Left lung (tissue), 10 donors: ENCODE data around the gene RARS2. TPM values are rescaled to one million over a fixed set of nuclear protein-coding genes. Genes with fewer than 3 reads are reported as not detected.
A peak's percentile ranks its signal among the peaks of the same experiment; 100 is the strongest.

Experiments used
- ATAC-seq: fragments of 200-7000 bp; cut with Tn5 transposase; one replicate; pipeline ENCODE4 v1.9.1; 2020; ENCODE audit warnings: moderate library complexity
- DNase-seq, 4 donors: peaks; one replicate each; pipeline ENCODE4 v3.0.0-alpha.2; 2013 to 2020
- H3K27ac ChIP-seq, 2 donors: fragments of 200-600 bp; sonication (generic) in 1 of 2; one replicate each; pipeline versions ENCODE4 v1.5.0 to v1.8.0; 2020 to 2021
- H3K27me3 ChIP-seq, 2 donors: fragments of 200-600 bp; sonication (generic) in 1 of 2; one replicate each; pipeline versions ENCODE4 v1.5.0 to v1.8.0; 2020 to 2021
- H3K36me3 ChIP-seq, 2 donors: fragments of 200-600 bp; sonication (generic) in 1 of 2; one replicate each; pipeline versions ENCODE4 v1.5.0 to v1.8.0; 2020 to 2021
- H3K4me1 ChIP-seq, 2 donors: fragments of 200-600 bp; one replicate each; pipeline ENCODE4 v1.8.0; 2021
- H3K4me3 ChIP-seq, 2 donors: fragments of 200-600 bp; sonication (generic) in 1 of 2; one replicate each; pipeline versions ENCODE4 v1.5.0 to v1.8.0; 2020 to 2021; ENCODE audit warnings: mild to moderate bottlenecking in 1 of 2
- H3K9me3 ChIP-seq, 2 donors: fragments of 200-600 bp; sonication (generic) in 1 of 2; one replicate each; pipeline versions ENCODE4 v1.5.0 to v1.8.0; 2020 to 2021
- intact Hi-C, 2 donors: fragments of 100-400 bp; cut with DNase I; formaldehyde crosslinking; loops; one replicate each; pipeline versions ENCODE4 v1.11.2 to v1.14.2; 2022
- polyA plus RNA-seq, 6 donors: library from polyadenylated mRNA; unstranded; fragments of 120-200 nt; gene quantifications; one replicate each; pipeline ENCODE4 v1.2.1, GENCODE V29; 2013; ENCODE audit not compliant: insufficient read length in 6 of 6
- total RNA-seq, 2 donors: library from RNA; stranded (reverse); fragmentation: NEBNext Ultra II Directional; extraction: Animal tissue kit (Norgen Biotek cat#: 25700); gene quantifications; one replicate each; pipeline ENCODE4 v1.2.1, GENCODE V29; 2021
- TF ChIP-seq, protein P1 (sequence below), 2 donors: fragments of 200-600 bp; sonication (generic) in 1 of 2; IDR thresholded peaks; one replicate each; pipeline versions ENCODE4 v1.5.0 to v1.8.0; 2021; ENCODE audit warnings: antibody characterized with exemption in 2 of 2
- donor health status: DM: no; HTN: yes; CAD: no.
- donor health status: DM: no; HTN: no; CAD: no.

Gene RARS2
- total and polyA plus RNA-seq, 8 donors, result 31.1 to 71.7 (median 69.4) TPM

GRCh38 chr6:87633851-87634250 lies 44.1 kb upstream of the RARS2 start:
- Histone ChIP-seq H3K4me1 (peaks cover 0 to 4% of the 10 kb centered on the region in 2 donors), H3K9me3 (no peaks in the 10 kb centered on the region), H3K36me3 (peaks cover 0 to 25% of the 10 kb centered on the region in 2 donors), H3K27me3 (no peaks in the 10 kb centered on the region), H3K4me3 (no peak overlapping the region), H3K27ac (no peak overlapping the region)
- TF ChIP-seq, protein P1, sequence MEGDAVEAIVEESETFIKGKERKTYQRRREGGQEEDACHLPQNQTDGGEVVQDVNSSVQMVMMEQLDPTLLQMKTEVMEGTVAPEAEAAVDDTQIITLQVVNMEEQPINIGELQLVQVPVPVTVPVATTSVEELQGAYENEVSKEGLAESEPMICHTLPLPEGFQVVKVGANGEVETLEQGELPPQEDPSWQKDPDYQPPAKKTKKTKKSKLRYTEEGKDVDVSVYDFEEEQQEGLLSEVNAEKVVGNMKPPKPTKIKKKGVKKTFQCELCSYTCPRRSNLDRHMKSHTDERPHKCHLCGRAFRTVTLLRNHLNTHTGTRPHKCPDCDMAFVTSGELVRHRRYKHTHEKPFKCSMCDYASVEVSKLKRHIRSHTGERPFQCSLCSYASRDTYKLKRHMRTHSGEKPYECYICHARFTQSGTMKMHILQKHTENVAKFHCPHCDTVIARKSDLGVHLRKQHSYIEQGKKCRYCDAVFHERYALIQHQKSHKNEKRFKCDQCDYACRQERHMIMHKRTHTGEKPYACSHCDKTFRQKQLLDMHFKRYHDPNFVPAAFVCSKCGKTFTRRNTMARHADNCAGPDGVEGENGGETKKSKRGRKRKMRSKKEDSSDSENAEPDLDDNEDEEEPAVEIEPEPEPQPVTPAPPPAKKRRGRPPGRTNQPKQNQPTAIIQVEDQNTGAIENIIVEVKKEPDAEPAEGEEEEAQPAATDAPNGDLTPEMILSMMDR (IDR thresholded peaks at IDR 0.05), result no peak
- DNase-seq, result no peak
- intact Hi-C loops, result no loop called here
- ATAC-seq, result no peak

DNA sequence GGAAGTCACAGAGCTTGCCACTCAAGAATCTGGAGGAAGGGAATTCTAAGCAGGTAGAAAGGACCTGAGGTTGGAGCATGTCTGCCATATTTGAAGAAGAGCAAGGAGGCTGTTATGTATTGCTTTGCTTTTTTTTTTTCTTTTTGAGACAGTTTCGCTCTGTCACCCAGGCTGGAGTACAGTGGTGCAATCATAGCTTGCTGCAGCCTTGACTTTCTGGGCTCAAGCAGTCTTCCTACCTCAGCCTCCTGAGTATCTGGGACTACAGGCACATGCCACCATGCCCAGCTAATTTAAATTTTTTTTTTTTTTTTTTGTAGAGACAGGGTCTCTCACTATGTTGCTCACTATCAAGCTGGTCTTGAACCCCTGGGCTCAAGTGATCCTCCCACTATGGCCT lies 41.0 kb upstream of the RARS2 start:
- H3K36me3 ChIP-seq, result peaks cover 0 to 18% of the 10 kb centered on the region in 2 donors
- H3K4me3 ChIP-seq, result no peak overlapping the region
- DNase-seq (no peak), ATAC-seq (peak; percentile 36)
- intact Hi-C loops, result no loop called here
- H3K9me3 ChIP-seq, result no peaks in the 10 kb centered on the region
- no peaks in the 10 kb centered on the region for H3K27me3 ChIP-seq
- TF ChIP-seq, protein P1 (IDR thresholded peaks at IDR 0.05), result no peak
- H3K27ac ChIP-seq, result no peak overlapping the region
- H3K4me1 ChIP-seq, result peaks cover 0 to 4% of the 10 kb centered on the region in 2 donors

GRCh38 chr6:87628881-87629280 lies 39.1 kb upstream of the RARS2 start:
- intact Hi-C loops, result no loop called here
- H3K9me3 ChIP-seq, result no peaks in the 10 kb centered on the region
- peak; percentile 53 for ATAC-seq
- no peaks in the 10 kb centered on the region for H3K27me3 ChIP-seq
- DNase-seq, result no peak
- no peak overlapping the region for H3K4me3 ChIP-seq
- H3K36me3 ChIP-seq, result peaks cover 0 to 13% of the 10 kb centered on the region in 2 donors
- no peak overlapping the region for H3K27ac ChIP-seq
- peaks cover 0 to 4% of the 10 kb centered on the region in 2 donors for H3K4me1 ChIP-seq
- TF ChIP-seq, protein P1 (IDR thresholded peaks at IDR 0.05), result no peak

- TF ChIP-seq, protein P1 (IDR thresholded peaks at IDR 0.05), result no peak
- no peak for ATAC-seq
- DNase-seq, result no peak
- Histone ChIP-seq H3K36me3 (peaks cover 0 to 13% of the 10 kb centered on the region in 2 donors), H3K9me3 (no peaks in the 10 kb centered on the region), H3K4me3 (no peak overlapping the region), H3K4me1 (peaks cover 0 to 4% of the 10 kb centered on the region in 2 donors), H3K27ac (no peak overlapping the region), H3K27me3 (no peaks in the 10 kb centered on the region)
- intact Hi-C loops, result no loop called here
Measured at GRCh38 chr6:87628424-87628823, 38.6 kb upstream of the RARS2 start.

DNA sequence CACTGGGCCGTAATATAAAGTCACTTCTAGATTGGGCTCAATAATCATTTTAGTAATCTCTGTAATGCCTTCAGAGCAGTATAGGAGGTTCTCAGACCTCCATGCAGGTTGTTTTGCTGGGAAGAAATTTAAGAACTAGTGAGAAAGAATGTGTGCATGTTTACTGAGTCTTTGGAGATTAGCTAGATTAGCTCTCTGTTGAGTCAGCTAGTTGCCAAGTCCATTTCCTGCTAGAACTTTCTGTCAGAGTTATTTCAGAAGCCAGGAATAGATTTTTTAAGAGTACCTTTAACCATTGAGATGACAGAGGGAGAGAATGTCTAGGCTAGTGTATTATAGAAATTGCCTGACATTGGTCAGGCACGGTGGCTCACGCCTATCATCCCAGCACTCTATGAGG lies 33.5 kb upstream of the RARS2 start:
- intact Hi-C loops, result no loop called here
- peak; percentile 29 for ATAC-seq
- H3K36me3 ChIP-seq, result peaks cover 0 to 8% of the 10 kb centered on the region in 2 donors
- no peaks in the 10 kb centered on the region for H3K4me1 ChIP-seq
- no peak overlapping the region for H3K4me3 ChIP-seq
- no peaks in the 10 kb centered on the region for H3K9me3 ChIP-seq
- no peak for DNase-seq
- H3K27me3 ChIP-seq, result no peaks in the 10 kb centered on the region
- TF ChIP-seq, protein P1 (IDR thresholded peaks at IDR 0.05), result no peak
- H3K27ac ChIP-seq, result no peak overlapping the region
